PFSK-1 (cell line): Measurements from ENCODE around the gene HOXB13.

Experiments used
- FOXP2 ChIP-seq: optimal IDR thresholded peaks from 2 replicates; pipeline ENCODE3; 2011; ENCODE audit warnings: borderline replicate concordance, control low read depth, inconsistent platforms; ENCODE audit not compliant: insufficient read depth; ENCODE audit errors: extremely low read length, extremely low read depth
- POLR2AphosphoS5 ChIP-seq: IDR thresholded peaks from 2 replicates; pipeline ENCODE4 v1.6.1; 2012; ENCODE audit warnings: low read depth, mild to moderate bottlenecking, control low read depth, low read length, moderate library complexity
- SIN3A ChIP-seq: IDR thresholded peaks from 2 replicates; pipeline ENCODE4 v1.6.1; 2012; ENCODE audit warnings: mild to moderate bottlenecking, low read length, moderate library complexity, borderline replicate concordance; ENCODE audit not compliant: insufficient read depth
- TAF1 ChIP-seq: IDR thresholded peaks from 2 replicates; pipeline ENCODE4 v1.6.1; 2012; ENCODE audit warnings: low read length, control low read depth, borderline replicate concordance; ENCODE audit not compliant: insufficient read depth
- TF ChIP-seq, protein P1 (sequence below), 2 experiments: IDR thresholded peaks; 2 replicates each; pipeline versions ENCODE4 v1.6.1 to v1.8.0; 2011 to 2012; ENCODE audit warnings: low read depth in 2 of 2, low read length in 2 of 2, control low read depth in 1 of 2, inconsistent platforms in 1 of 2, mild to moderate bottlenecking in 1 of 2, moderate library complexity in 1 of 2; ENCODE audit not compliant: insufficient read depth in 1 of 2

HOXB13 gene

DNA sequence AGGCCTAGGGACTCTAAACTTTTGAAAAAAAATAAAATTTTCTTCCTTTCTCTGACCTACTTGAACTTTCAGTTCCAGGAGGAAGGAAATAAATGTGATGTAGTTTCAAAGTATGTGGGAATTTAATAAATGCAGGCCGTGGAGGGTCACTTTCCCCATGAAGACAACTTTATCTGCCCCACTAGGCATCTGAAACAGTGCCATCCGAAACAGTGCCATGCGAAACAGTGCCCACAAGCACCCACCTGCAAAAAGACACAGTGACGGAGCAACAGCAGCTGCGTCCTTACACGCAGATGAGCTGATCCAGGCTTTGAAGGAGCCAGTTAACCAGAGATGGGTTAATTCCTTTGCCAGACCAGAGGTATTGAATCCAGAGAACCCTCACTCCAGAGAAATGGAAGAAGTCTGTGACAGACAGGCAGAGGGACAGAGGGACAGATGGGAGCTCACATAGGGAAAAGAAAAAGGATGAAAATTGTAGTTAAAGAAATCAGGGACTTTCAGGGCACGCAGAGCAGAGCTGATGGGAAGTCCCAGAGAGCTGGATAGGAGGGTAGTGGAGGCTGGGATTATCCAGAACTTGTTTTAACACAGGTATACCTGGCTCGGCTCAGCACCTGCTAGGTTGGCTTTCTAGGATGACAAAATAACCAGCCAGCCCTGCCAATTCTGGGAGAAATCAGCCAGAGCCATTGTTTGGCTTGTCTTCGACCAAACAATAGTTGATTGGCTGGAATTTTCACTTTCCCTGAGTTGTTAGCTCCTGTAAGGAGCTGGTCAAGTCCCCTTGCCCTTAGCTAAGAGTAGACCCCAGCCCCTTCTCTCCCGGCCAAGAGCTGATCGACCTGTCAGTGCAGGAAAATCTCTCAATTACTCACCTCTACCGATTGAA, 17.1 kb upstream of the HOXB13 start:
- TF ChIP-seq, protein P1, sequence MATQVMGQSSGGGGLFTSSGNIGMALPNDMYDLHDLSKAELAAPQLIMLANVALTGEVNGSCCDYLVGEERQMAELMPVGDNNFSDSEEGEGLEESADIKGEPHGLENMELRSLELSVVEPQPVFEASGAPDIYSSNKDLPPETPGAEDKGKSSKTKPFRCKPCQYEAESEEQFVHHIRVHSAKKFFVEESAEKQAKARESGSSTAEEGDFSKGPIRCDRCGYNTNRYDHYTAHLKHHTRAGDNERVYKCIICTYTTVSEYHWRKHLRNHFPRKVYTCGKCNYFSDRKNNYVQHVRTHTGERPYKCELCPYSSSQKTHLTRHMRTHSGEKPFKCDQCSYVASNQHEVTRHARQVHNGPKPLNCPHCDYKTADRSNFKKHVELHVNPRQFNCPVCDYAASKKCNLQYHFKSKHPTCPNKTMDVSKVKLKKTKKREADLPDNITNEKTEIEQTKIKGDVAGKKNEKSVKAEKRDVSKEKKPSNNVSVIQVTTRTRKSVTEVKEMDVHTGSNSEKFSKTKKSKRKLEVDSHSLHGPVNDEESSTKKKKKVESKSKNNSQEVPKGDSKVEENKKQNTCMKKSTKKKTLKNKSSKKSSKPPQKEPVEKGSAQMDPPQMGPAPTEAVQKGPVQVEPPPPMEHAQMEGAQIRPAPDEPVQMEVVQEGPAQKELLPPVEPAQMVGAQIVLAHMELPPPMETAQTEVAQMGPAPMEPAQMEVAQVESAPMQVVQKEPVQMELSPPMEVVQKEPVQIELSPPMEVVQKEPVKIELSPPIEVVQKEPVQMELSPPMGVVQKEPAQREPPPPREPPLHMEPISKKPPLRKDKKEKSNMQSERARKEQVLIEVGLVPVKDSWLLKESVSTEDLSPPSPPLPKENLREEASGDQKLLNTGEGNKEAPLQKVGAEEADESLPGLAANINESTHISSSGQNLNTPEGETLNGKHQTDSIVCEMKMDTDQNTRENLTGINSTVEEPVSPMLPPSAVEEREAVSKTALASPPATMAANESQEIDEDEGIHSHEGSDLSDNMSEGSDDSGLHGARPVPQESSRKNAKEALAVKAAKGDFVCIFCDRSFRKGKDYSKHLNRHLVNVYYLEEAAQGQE (IDR thresholded peaks at IDR 0.05; ENCODE audit: insufficient read depth in 1 of 2, low read depth in 2 of 2, low read length in 2 of 2): no peak
- TF ChIP-seq SIN3A (no peak), FOXP2 (no peak), POLR2AphosphoS5 (no peak), TAF1 (no peak)

DNA sequence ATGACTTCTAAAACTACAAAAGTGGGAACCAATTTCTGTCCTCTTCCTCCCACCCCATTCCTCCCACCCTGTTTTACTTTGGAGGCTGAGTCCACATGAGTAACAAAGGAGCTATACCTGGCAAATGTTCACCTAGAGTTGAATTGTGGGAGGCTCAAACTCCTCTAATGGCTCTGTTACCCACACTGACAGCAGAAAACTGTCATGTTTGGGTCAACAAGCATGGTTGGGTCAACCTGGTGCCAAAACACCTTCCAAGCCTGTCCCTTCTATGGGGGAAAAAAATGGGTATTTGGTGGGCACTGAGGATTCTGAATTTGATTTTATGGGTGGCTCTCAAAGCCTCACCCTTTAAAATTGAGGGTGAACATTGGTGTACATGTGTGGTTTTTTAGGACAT, 12.0 kb upstream of the HOXB13 start:
- TF ChIP-seq POLR2AphosphoS5 (no peak), SIN3A (no peak), FOXP2 (no peak), TAF1 (no peak)
- TF ChIP-seq, protein P1 (IDR thresholded peaks at IDR 0.05; ENCODE audit: insufficient read depth in 1 of 2, low read depth in 2 of 2, low read length in 2 of 2): no peak

DNA sequence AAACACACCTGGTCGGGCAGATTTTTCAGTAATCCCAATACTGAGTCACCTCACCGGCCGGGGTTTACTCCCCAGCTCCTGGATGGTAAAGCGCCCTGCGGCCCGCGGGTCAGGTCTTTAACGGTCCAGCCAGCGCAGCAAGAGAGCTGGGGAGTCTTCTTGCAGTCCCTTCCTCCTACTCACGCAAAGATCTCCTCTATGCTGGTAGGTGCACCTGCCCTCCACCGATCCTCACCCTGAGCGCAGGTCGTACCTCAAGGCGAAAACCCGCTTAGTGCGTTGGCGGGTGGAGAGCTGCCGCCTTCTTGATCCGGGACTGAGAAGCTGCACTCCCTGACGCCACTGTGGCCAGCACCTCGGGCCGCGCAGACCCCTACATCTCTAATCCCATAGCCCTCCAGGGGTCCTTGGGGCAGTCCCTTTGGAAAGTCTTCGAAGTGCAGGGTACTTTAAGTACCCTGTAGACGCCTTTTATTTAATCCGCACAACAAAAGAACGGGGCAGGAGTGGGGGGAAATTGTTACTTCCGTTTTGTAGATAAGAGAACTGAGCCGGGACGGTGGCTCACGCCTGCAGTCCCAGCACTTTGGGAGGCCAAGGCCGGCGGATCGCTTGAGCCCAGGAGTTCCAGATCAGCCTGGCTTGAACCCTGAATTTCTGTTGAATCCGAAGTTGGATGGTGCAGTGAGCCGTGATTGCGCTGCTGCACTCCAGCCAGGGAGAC, 10.4 kb upstream of the HOXB13 start:
- TF ChIP-seq, protein P1 (IDR thresholded peaks at IDR 0.05; ENCODE audit: insufficient read depth in 1 of 2, low read depth in 2 of 2, low read length in 2 of 2): no peak
- TF ChIP-seq FOXP2 (no peak), POLR2AphosphoS5 (no peak), TAF1 (no peak), SIN3A (no peak)

DNA sequence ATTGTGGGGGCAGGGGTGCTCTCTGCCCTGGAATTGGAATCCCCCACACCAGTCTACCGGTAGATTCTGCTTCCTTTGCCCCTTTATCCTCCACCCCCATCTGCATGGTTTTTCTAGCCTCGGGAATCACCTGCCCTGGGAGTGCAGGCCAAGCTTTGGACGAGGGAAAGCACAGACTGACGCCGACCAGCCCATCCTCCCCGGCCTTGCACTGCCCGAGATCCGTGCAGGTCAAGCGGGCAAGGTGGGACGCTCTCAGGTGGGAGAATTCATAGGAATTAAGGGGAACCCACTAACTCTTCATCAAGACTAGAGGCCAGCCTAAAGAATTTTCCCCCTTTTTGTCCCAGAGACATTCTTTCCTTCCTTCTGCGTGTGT, 9.9 kb upstream of the HOXB13 start:
- TF ChIP-seq POLR2AphosphoS5: no peak
- no peak for TF ChIP-seq TAF1
- TF ChIP-seq SIN3A: no peak
- TF ChIP-seq, protein P1 (IDR thresholded peaks at IDR 0.05; ENCODE audit: insufficient read depth in 1 of 2, low read depth in 2 of 2, low read length in 2 of 2): no peak
- TF ChIP-seq FOXP2: no peak
